HepG2 (cell line): ENCODE results near the gene ANAPC16. TPM values are rescaled to one million over a fixed set of nuclear protein-coding genes. Genes with fewer than 3 reads are reported as not detected.

Experiments used
- CEBPZ ChIP-seq: IDR thresholded peaks from 2 replicates; pipeline ENCODE4 v1.6.1; 2012; ENCODE audit warnings: low read length, improper control_type of control experiment
- HNF1A ChIP-seq, 2 experiments: sonication (generic) in 1 of 2; formaldehyde crosslinking in 1 of 2; IDR thresholded peaks; 2 replicates each; pipeline versions ENCODE4 v1.4.0 to v1.6.1; 2016 to 2020; ENCODE audit warnings: borderline replicate concordance in 1 of 2, low read depth in 1 of 2, mild to moderate bottlenecking in 1 of 2, missing genetic modification reagents in 1 of 2
- HOXA3 ChIP-seq: sonication (generic); formaldehyde crosslinking; IDR thresholded peaks from 2 replicates; pipeline ENCODE4 v1.5.0; 2020; ENCODE audit warnings: missing genetic modification reagents
- IRF2 ChIP-seq: IDR thresholded peaks from 2 replicates; pipeline ENCODE4 v1.6.1; 2018; ENCODE audit warnings: missing genetic modification reagents, missing compliant biosample characterization
- JUNB ChIP-seq: sonication (generic); formaldehyde crosslinking; IDR thresholded peaks from 2 replicates; pipeline ENCODE4 v1.8.0; 2022; ENCODE audit warnings: missing genetic modification reagents, mild to moderate bottlenecking, borderline replicate concordance
- KMT2B ChIP-seq: IDR thresholded peaks from 2 replicates; pipeline ENCODE4 v1.6.1; 2016; ENCODE audit warnings: missing genetic modification reagents, missing compliant biosample characterization
- PITX1 ChIP-seq: sonication (generic); formaldehyde crosslinking; IDR thresholded peaks from 2 replicates; pipeline ENCODE4 v1.5.1; 2020; ENCODE audit warnings: mild to moderate bottlenecking, missing genetic modification reagents
- SIN3A ChIP-seq: IDR thresholded peaks from 2 replicates; pipeline ENCODE4 v1.6.1; 2011; ENCODE audit warnings: low read depth, mild to moderate bottlenecking, control low read depth, low read length, borderline replicate concordance
- SMAD9 ChIP-seq: sonication (generic); formaldehyde crosslinking; IDR thresholded peaks from 2 replicates; pipeline ENCODE4 v1.5.1; 2020; ENCODE audit warnings: mild to moderate bottlenecking, missing genetic modification reagents
- SP1 ChIP-seq, 2 experiments: fragments of 450-650 bp in 1 of 2; sonication (generic) in 1 of 2; formaldehyde crosslinking in 1 of 2; IDR thresholded peaks; 2 replicates each; pipeline versions ENCODE4 v1.4.0 to v1.6.1; 2016 to 2020; ENCODE audit warnings: missing genetic modification reagents in 1 of 2
- TAF15 ChIP-seq: fragments of 200-400 bp; formaldehyde crosslinking; IDR thresholded peaks from one replicate; pipeline ENCODE4 v1.6.1; 2018; ENCODE audit warnings: mild to moderate bottlenecking, low read depth, low read length; ENCODE audit not compliant: poor library complexity, severe bottlenecking
- TBX3 ChIP-seq: fragments of 450-650 bp; IDR thresholded peaks from 2 replicates; pipeline ENCODE4 v1.6.1; 2017; ENCODE audit warnings: antibody characterized with exemption, mild to moderate bottlenecking, inconsistent platforms, borderline replicate concordance
- ZBTB37 ChIP-seq: sonication (generic); formaldehyde crosslinking; IDR thresholded peaks from 2 replicates; pipeline ENCODE4 v1.4.0; 2020; ENCODE audit warnings: mild to moderate bottlenecking, missing genetic modification reagents
- ZFP91 ChIP-seq: sonication (generic); formaldehyde crosslinking; IDR thresholded peaks from 2 replicates; pipeline ENCODE4 v1.9.0; 2022; ENCODE audit warnings: missing genetic modification reagents, mild to moderate bottlenecking, borderline replicate concordance
- ZNF138 ChIP-seq: sonication (generic); formaldehyde crosslinking; IDR thresholded peaks from 2 replicates; pipeline ENCODE4 v1.5.0; 2020; ENCODE audit warnings: mild to moderate bottlenecking, low read depth, missing genetic modification reagents
- ZNF431 ChIP-seq: sonication (generic); formaldehyde crosslinking; IDR thresholded peaks from 2 replicates; pipeline ENCODE4 v1.9.0; 2022; ENCODE audit warnings: missing genetic modification reagents, low read depth, mild to moderate bottlenecking, borderline replicate concordance
- ZNF790 ChIP-seq: sonication (generic); formaldehyde crosslinking; IDR thresholded peaks from 2 replicates; pipeline ENCODE4 v1.8.0; 2022; ENCODE audit warnings: missing genetic modification reagents, mild to moderate bottlenecking, borderline replicate concordance
- polyA plus RNA-seq, 8 experiments: library from polyadenylated mRNA; depleted of rRNA in 3 of 8; stranded (reverse) in 7 of 8; unstranded in 1 of 8; fragments of >200 nt; fragmentation: Illumina TruSeq in 4 of 8; extraction: Trizol in 4 of 8; gene quantifications; 2 replicates each; pipeline versions ENCODE4 v1.2.1 to v1.2.3, GENCODE V29; 2011 to 2016; ENCODE audit warnings: low read depth in 4 of 8, missing spikeins in 1 of 8, mixed read lengths in 1 of 8; ENCODE audit not compliant: insufficient read depth in 1 of 8
- total RNA-seq, 5 experiments: library from RNA; depleted of rRNA; stranded (reverse); fragments of >200 nt; fragmentation: Illumina TruSeq; extraction: Trizol; gene quantifications; 2 replicates each; pipeline ENCODE4 v1.2.3, GENCODE V29; 2016; ENCODE audit warnings: low read depth in 1 of 5

ANAPC16 gene
- total and polyA plus RNA-seq, 2 of the 13 experiments (the other 11 are each of a cell fraction or from before 2014, with no cell fraction given) = 74.8 to 89.4 TPM

- TF ChIP-seq ZBTB37 (CRISPR knock-in tag) = no peak
- peak; percentile 29; the same call in 1 of the 2 replicates for TF ChIP-seq ZNF431
- TF ChIP-seq ZNF138 (CRISPR knock-in tag) = no peak
- TF ChIP-seq CEBPZ = no peak
- TF ChIP-seq SP1 (IDR thresholded peaks at IDR 0.05) = no peak
- peak; percentile 55; the same call in 1 of the 2 replicates for TF ChIP-seq SP1 (CRISPR knock-in tag; IDR thresholded peaks at IDR 0.05)
- TF ChIP-seq TAF15 = no peak
- 0 out of 2 replicates have a peak, but pooled peaks have one; percentile 66 for TF ChIP-seq SIN3A
- no peak for TF ChIP-seq HNF1A (IDR thresholded peaks at IDR 0.05; ENCODE audit: low read depth)
- 0 out of 2 replicates have a peak, but pooled peaks have one; percentile 52 for TF ChIP-seq HNF1A (CRISPR knock-in tag; IDR thresholded peaks at IDR 0.05; ENCODE audit: borderline replicate concordance)
- TF ChIP-seq TBX3 = peak; percentile 42; the same call in 1 of the 2 replicates
- TF ChIP-seq ZFP91 (CRISPR knock-in tag) = peak; percentile 70
- TF ChIP-seq PITX1 (CRISPR knock-in tag) = peak; percentile 85
- no peak for TF ChIP-seq JUNB (CRISPR knock-in tag)
- no peak for TF ChIP-seq SMAD9 (CRISPR knock-in tag)
- TF ChIP-seq HOXA3 (CRISPR knock-in tag) = peak; percentile 81
- TF ChIP-seq ZNF790 = no peak; the same call in 1 of the 2 replicates
- peak; percentile 84 for TF ChIP-seq IRF2 (CRISPR knock-in tag)
- TF ChIP-seq KMT2B (CRISPR knock-in tag) = peak; percentile 68
These were observed 57.0 kb downstream of the ANAPC16 start (continued) for GRCh38 chr10:72272689-72273409.
